Measurements from ENCODE around the gene KRT74. TPM values are rescaled to one million over a fixed set of nuclear protein-coding genes. Genes with fewer than 3 reads are reported as not detected.

KRT74 gene
- total RNA-seq, 1 donor = not detected

- TF ChIP-seq CTCF (IDR thresholded peaks at IDR 0.05; ENCODE audit: insufficient read depth, low read length) = no peak
- DNase-seq (ENCODE audit: low read depth) = no peak
- H3K4me3 ChIP-seq (ENCODE audit: low read depth, low read length) = no peak overlapping the region
Observed at GRCh38 chr12:52528641-52529143, 45.0 kb downstream of the KRT74 start.

- DNase-seq (ENCODE audit: low read depth) = no peak
- no peak for TF ChIP-seq CTCF (IDR thresholded peaks at IDR 0.05; ENCODE audit: insufficient read depth, low read length)
- no peak overlapping the region for H3K4me3 ChIP-seq (ENCODE audit: low read depth, low read length)
Observed at GRCh38 chr12:52527121-52527800, 46.4 kb downstream of the KRT74 start.

- no peak for TF ChIP-seq CTCF (IDR thresholded peaks at IDR 0.05; ENCODE audit: insufficient read depth, low read length)
- DNase-seq (ENCODE audit: low read depth) = no peak
- no peak overlapping the region for H3K4me3 ChIP-seq (ENCODE audit: low read depth, low read length)
Observed at GRCh38 chr12:52526511-52526951, 47.1 kb downstream of the KRT74 start.

GRCh38 chr12:52525661-52526499 is 47.8 kb downstream of the KRT74 start:
- no peak overlapping the region for H3K4me3 ChIP-seq (ENCODE audit: low read depth, low read length)
- DNase-seq (ENCODE audit: low read depth) = no peak
- TF ChIP-seq CTCF (IDR thresholded peaks at IDR 0.05; ENCODE audit: insufficient read depth, low read length) = no peak

- TF ChIP-seq CTCF (IDR thresholded peaks at IDR 0.05; ENCODE audit: insufficient read depth, low read length) = no peak
- no peak for DNase-seq (ENCODE audit: low read depth)
Observed at GRCh38 chr12:52524898-52525591, 48.6 kb downstream of the KRT74 start.

GRCh38 chr12:52524241-52524897 is 49.3 kb downstream of the KRT74 start:
- no peak overlapping the region for H3K4me3 ChIP-seq (ENCODE audit: low read depth, low read length)
- DNase-seq (ENCODE audit: low read depth) = no peak
- no peak for TF ChIP-seq CTCF (IDR thresholded peaks at IDR 0.05; ENCODE audit: insufficient read depth, low read length)

More at GRCh38 chr12:52524898-52525591, 48.6 kb downstream of the KRT74 start:
- H3K4me3 ChIP-seq (ENCODE audit: low read depth, low read length) = no peak overlapping the region
